Vagina (tissue), 2 donors: ENCODE results near the gene TMEM87B.

Source experiments
- POLR2AphosphoS5 ChIP-seq, 2 donors: sonication (generic); formaldehyde crosslinking; IDR thresholded peaks; one replicate each; pipeline ENCODE4 v1.9.0; 2017; ENCODE audit warnings: antibody characterized with exemption in 2 of 2, mild to moderate bottlenecking in 2 of 2, low read depth in 1 of 2; ENCODE audit not compliant: insufficient read depth in 1 of 2
- TF ChIP-seq, protein P1 (sequence below), 3 experiments: fragments of 450-650 bp in 2 of 3; fragments of 200-600 bp in 1 of 3; sonication (generic) in 1 of 3; IDR thresholded peaks; one replicate each; pipeline ENCODE4 v1.5.1; 2017 to 2019; ENCODE audit warnings: antibody characterized with exemption in 3 of 3, mild to moderate bottlenecking in 2 of 3, moderate library complexity in 2 of 3

DNA sequence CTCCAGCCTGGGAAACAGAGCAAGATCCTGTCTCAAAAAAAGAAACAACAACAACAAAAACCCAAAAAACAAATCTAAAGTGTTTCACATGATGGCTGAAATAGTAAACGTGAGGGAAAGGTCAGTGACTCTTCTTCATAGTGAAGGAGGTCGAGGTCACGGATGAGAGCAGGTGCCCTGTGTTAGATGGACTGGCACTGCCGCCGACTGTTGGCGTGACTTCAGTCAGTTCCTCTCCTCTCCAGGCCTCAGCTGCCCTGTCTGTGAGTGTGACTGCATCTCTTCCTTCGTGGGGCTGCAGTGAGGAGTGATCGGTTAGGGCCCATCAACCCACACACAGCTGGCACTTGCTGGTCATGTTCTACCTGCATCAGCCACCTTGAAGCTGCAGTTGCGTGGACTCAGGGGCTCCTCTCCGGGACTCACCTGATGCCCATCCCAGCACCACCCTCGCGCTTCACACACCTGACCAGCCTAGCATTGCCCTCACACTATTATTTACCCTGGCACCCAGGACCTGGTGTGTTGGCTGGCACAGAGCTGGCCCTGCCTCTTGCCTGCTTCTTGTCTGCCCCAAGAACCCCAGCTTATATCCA, 30.1 kb upstream of the TMEM87B start:
- TF ChIP-seq, protein P1, sequence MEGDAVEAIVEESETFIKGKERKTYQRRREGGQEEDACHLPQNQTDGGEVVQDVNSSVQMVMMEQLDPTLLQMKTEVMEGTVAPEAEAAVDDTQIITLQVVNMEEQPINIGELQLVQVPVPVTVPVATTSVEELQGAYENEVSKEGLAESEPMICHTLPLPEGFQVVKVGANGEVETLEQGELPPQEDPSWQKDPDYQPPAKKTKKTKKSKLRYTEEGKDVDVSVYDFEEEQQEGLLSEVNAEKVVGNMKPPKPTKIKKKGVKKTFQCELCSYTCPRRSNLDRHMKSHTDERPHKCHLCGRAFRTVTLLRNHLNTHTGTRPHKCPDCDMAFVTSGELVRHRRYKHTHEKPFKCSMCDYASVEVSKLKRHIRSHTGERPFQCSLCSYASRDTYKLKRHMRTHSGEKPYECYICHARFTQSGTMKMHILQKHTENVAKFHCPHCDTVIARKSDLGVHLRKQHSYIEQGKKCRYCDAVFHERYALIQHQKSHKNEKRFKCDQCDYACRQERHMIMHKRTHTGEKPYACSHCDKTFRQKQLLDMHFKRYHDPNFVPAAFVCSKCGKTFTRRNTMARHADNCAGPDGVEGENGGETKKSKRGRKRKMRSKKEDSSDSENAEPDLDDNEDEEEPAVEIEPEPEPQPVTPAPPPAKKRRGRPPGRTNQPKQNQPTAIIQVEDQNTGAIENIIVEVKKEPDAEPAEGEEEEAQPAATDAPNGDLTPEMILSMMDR (IDR thresholded peaks at IDR 0.05), result no peak
- no peak for TF ChIP-seq POLR2AphosphoS5 (IDR thresholded peaks at IDR 0.05; ENCODE audit: insufficient read depth in 1 of 2, low read depth in 1 of 2)
